Retinal pigment epithelial cell (primary cell): ENCODE measurements around the gene ECSIT.
A peak's percentile ranks its signal among the peaks of the same experiment; 100 is the strongest.

Source experiments
- DNase-seq: peaks from one replicate; pipeline ENCODE4 v3.0.0-alpha.2; 2010; ENCODE audit warnings: low read depth
- H3K4me3 ChIP-seq: 2 replicates; pipeline ENCODE4 v1.5.1; 2011; ENCODE audit warnings: mild to moderate bottlenecking, low read length, control low read depth, moderate library complexity
- CTCF ChIP-seq: conservative IDR thresholded peaks from 2 replicates; pipeline ENCODE4 v1.5.1; 2011; ENCODE audit warnings: low read depth, low read length, control low read depth, inconsistent platforms

Gene ECSIT

GRCh38 chr19:11457831-11458230 lies 71.1 kb downstream of the ECSIT start:
- no peak for DNase-seq
- no peak overlapping the region for H3K4me3 ChIP-seq
- TF ChIP-seq CTCF, result no peak

- no peak overlapping the region for H3K4me3 ChIP-seq
- TF ChIP-seq CTCF, result no peak
- DNase-seq, result peak; percentile 57
Measured at GRCh38 chr19:11457115-11457514, 71.8 kb downstream of the ECSIT start.

GRCh38 chr19:11456659-11457058 lies 72.3 kb downstream of the ECSIT start:
- no peak for DNase-seq
- TF ChIP-seq CTCF, result no peak
- no peak overlapping the region for H3K4me3 ChIP-seq
